Effector memory CD8-positive, alpha-beta T cell (primary cell): Measurements from ENCODE around the gene TNRC6C.
"Not testable (repeated sequence)": the region's sequence is repeated elsewhere in the genome, so short reads cannot be mapped to it uniquely, and the experiment has no call there.

Experiments used
- ATAC-seq: fragments of 150-1000 bp; cut with Tn5 transposase; replicated peaks from 2 replicates; pipeline ENCODE4 v1.10.0; 2021; ENCODE audit warnings: mild to moderate bottlenecking, moderate library complexity
- DNase-seq, 3 experiments: peaks; one replicate each; pipeline ENCODE4 v3.0.0; 2021
- H3K27ac Mint-ChIP-seq, 2 donors: one replicate each; pipeline ENCODE4 v1.8.0; 2022; ENCODE audit warnings: mild to moderate bottlenecking in 2 of 2, mixed read lengths in 2 of 2, moderate library complexity in 2 of 2
- H3K27me3 Mint-ChIP-seq, 2 donors: one replicate each; pipeline ENCODE4 v1.8.0; 2022; ENCODE audit warnings: mixed read lengths in 2 of 2
- H3K36me3 Mint-ChIP-seq: one replicate; pipeline ENCODE4 v1.8.0; 2022; ENCODE audit warnings: mild to moderate bottlenecking, moderate library complexity, mixed read lengths; ENCODE audit not compliant: insufficient read depth
- H3K4me1 Mint-ChIP-seq, 2 donors: one replicate each; pipeline ENCODE4 v1.8.0; 2022; ENCODE audit warnings: low read depth in 2 of 2, mixed read lengths in 2 of 2
- H3K4me3 Mint-ChIP-seq, 2 donors: one replicate each; pipeline ENCODE4 v1.8.0; 2022; ENCODE audit warnings: mild to moderate bottlenecking in 2 of 2, mixed read lengths in 2 of 2, moderate library complexity in 2 of 2
- H3K9me3 Mint-ChIP-seq, 2 donors: one replicate each; pipeline ENCODE4 v1.8.0; 2022; ENCODE audit warnings: mixed read lengths in 2 of 2

The TNRC6C gene

DNA sequence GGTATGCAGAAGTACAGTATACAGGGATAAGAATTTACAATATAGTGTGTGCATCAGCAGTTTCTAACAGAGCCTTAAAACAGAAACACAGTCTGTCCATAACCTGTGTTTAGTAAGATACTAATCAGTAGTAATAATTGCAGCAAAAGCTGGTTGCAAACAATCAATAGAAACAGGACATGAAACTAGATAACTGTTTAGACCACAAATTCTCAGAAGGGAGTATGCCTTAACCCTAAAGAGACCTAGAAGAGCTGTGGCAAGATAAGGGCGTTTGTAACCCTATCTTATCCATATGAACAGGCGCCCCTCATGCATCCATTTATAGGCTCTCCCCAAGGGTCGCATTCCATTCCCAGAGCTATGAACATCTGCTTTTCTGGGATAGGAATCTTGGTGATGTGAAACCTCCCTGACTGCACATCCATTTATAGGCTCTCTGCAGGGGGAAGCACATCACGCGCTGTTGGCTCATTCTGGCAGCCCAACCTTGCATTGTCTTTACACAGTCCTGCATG, 123.9 kb downstream of the TNRC6C start:
- H3K4me1 Mint-ChIP-seq, H3K9me3 Mint-ChIP-seq, H3K27ac Mint-ChIP-seq, H3K4me3 Mint-ChIP-seq, H3K27me3 Mint-ChIP-seq, ATAC-seq, DNase-seq: not testable (repeated sequence)
- H3K36me3 Mint-ChIP-seq: peaks cover 85% of the 10 kb centered on the region

DNA sequence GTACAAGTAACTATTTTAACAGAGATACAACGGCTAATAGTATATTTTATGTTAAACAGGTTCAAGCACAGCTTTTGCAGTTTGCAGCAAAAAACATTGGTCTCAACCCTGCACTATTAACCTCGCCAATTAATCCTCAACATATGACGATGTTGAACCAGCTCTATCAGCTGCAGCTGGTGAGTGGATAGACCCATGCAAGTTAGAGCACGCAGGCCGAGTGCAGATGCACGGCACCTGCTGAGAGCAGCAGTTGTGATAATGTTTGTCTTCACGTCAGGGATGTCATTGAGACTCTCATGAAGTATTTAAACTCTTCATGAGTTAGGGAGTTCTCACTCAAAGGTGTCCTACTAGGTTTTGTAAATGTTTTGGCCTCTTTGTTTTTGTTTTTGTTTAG, 124.5 kb downstream of the TNRC6C start:
- Mint-ChIP-seq H3K36me3 (peaks cover 81% of the 10 kb centered on the region), H3K4me1 (peaks cover 0 to 2% of the 10 kb centered on the region in 2 donors)

DNA sequence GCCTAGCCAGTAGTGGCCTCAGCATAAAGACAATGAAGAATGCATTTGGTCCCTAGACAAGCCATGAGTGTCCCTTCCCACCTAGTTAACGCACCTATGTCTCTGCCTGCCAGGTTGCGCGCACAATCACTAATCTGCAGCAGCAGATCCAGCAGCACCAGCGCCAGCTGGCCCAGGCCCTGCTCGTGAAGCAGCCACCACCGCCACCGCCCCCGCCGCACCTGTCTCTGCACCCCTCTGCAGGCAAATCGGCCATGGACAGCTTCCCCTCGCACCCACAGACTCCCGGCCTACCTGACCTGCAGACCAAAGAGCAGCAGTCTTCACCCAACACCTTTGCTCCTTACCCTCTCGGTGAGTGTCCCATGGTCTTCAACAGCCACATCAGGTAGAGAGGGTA, 128.2 kb downstream of the TNRC6C start:
- Mint-ChIP-seq H3K4me3 (no peak overlapping the region), H3K27me3 (no peaks in the 10 kb centered on the region), H3K9me3 (no peaks in the 10 kb centered on the region), H3K4me1 (peaks cover 0 to 2% of the 10 kb centered on the region in 2 donors), H3K36me3 (peaks cover 81% of the 10 kb centered on the region), H3K27ac (peak overlapping the region in 1 of 2 donors; percentile 22)
- ATAC-seq: no peak
- no peak for DNase-seq

More for the DNA sequence above, 124.5 kb downstream of the TNRC6C start:
- Mint-ChIP-seq H3K27ac (no peak overlapping the region), H3K4me3 (no peak overlapping the region), H3K9me3 (no peaks in the 10 kb centered on the region), H3K27me3 (no peaks in the 10 kb centered on the region)
- DNase-seq (no peak), ATAC-seq (no peak)

DNA sequence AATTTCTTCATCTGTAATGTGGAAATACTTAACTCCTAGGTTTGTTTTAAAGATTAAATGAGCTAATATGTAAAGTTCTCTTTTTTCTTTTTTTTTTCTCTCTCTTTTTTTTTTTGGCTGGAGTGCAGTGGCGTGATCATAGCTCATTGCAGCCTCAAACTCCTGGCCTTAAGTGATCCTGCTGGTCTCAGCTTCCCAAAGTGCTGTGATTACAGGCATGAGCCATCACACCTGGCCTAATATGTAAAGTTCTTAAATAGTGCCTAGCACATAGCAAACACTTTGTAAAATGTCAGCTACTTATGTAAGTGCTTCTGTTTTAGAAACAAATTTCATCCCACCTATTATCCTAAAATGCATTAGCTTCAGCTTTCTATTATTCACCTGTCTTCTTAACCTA, 130.0 kb downstream of the TNRC6C start:
- Mint-ChIP-seq H3K27me3 (no peaks in the 10 kb centered on the region), H3K9me3 (no peaks in the 10 kb centered on the region), H3K4me1 (peaks cover 0 to 2% of the 10 kb centered on the region in 2 donors), H3K4me3 (no peak overlapping the region), H3K36me3 (peaks cover 91% of the 10 kb centered on the region), H3K27ac (peak overlapping the region in 1 of 2 donors; percentile 48)
- DNase-seq: no peak
- ATAC-seq: no peak

DNA sequence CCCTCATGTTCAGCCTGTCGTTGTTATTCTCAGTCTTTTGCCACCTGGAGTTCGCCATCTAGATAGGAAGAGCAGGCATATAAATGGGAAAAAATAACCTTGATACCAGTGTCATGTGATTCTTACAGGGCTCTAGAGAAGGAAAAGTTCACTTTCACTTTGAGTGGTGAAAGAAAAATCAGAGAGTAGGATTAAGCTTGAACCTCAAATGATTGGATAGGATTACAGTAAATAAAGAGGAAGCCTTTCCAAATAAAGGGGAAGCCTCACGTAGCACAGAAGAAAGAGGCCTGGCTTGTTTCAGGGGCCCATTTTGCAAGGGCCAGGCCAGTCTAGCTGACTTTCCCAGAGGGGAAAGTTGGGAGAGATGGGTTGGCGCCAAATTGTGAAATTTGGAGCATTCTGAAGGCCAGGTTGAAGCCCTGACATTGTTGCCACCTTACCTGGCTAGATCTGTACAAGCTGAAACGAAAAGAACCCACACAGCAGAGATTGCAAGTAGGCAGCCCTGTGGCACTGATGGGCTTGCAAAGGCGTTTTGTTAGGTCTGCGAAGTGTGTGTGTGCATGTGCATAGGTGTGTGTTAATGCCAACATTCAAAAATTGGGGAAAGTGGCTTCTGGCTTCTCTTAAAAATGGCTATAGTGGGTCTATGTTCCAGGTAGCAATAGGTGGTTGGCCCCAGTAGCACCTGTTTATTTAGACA, 131.2 kb downstream of the TNRC6C start:
- ATAC-seq (no peak), DNase-seq (no peak)
- H3K27ac Mint-ChIP-seq: peak overlapping the region in 1 of 2 donors; percentile 29
- H3K4me1 Mint-ChIP-seq: peaks cover 0 to 2% of the 10 kb centered on the region in 2 donors
- peaks cover 91% of the 10 kb centered on the region for H3K36me3 Mint-ChIP-seq
- H3K4me3 Mint-ChIP-seq: no peak overlapping the region
- no peaks in the 10 kb centered on the region for H3K27me3 Mint-ChIP-seq
- no peaks in the 10 kb centered on the region for H3K9me3 Mint-ChIP-seq

DNA sequence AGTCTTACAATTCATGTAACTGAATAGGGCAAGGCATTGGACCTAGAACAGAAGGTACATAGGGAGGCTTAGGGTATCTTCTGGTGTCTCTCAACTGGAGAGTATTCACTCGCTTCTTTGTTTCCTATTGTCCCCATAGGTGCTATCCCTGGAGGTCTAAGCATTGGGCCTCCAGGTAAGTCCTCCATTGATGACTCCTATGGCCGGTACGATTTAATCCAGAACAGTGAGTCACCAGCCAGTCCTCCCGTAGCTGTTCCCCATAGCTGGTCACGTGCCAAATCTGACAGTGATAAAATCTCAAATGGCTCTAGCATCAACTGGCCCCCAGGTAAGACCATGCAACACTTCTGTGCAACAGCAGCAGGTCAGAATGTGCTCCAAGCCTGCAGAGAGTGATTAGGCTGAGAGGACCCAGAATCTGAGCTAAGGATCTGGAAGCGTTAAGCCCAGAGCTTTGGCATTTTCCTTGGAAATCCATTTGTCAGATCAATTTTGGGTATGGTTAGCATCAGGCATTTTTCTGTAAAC, 134.4 kb downstream of the TNRC6C start:
- no peak overlapping the region for H3K4me3 Mint-ChIP-seq
- DNase-seq (no peak), ATAC-seq (no peak)
- H3K4me1 Mint-ChIP-seq: no peaks in the 10 kb centered on the region
- H3K27ac Mint-ChIP-seq: no peak overlapping the region
- no peaks in the 10 kb centered on the region for H3K27me3 Mint-ChIP-seq
- H3K36me3 Mint-ChIP-seq: peaks cover 92% of the 10 kb centered on the region
- no peaks in the 10 kb centered on the region for H3K9me3 Mint-ChIP-seq

DNA sequence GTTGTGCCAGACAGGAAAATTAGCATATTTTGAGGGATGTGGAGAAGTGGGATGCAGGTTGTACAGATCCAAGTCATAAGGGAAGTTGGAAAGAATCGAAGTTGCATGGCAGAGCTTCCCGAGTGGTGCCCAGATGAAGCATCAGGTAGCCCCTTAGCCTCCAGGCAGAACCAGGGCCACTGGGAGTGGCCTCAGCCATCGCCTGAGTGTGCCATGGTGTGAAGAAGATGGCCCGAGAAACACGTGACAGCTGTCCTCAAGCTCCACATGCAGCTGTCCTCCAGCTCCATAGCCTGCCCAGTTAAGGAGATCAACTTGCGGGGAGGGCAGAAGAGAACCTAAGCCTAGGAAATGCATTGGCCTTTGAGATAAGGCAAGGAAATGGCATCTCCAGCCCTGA, 136.5 kb downstream of the TNRC6C start:
- Mint-ChIP-seq H3K4me1 (no peaks in the 10 kb centered on the region), H3K27me3 (no peaks in the 10 kb centered on the region), H3K36me3 (peaks cover 86% of the 10 kb centered on the region), H3K9me3 (no peaks in the 10 kb centered on the region), H3K27ac (no peak overlapping the region), H3K4me3 (no peak overlapping the region)
- no peak for ATAC-seq
- DNase-seq: no peak

DNA sequence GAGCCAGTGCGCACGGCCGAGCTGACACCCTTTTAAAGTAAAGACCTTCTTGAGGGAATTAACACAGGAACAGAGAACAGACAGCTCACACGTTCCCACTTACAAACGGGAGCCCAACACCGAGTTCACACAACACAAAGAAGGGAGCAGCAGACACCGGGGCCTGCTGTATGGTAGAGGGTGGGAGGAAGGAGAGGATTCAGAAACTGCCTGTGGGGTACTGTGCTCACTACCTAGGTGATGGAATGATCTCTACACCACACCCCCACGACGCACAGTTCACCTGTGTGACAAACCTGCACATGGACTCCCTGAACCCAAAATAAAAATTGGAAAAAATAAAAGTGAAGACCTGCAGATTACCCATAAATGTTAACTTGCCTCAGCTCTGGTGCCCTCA, 137.6 kb downstream of the TNRC6C start:
- no peaks in the 10 kb centered on the region for H3K27me3 Mint-ChIP-seq
- no peaks in the 10 kb centered on the region for H3K9me3 Mint-ChIP-seq
- H3K4me3 Mint-ChIP-seq: no peak overlapping the region
- DNase-seq (no peak), ATAC-seq (no peak)
- H3K27ac Mint-ChIP-seq: no peak overlapping the region
- peaks cover 86% of the 10 kb centered on the region for H3K36me3 Mint-ChIP-seq
- no peaks in the 10 kb centered on the region for H3K4me1 Mint-ChIP-seq

DNA sequence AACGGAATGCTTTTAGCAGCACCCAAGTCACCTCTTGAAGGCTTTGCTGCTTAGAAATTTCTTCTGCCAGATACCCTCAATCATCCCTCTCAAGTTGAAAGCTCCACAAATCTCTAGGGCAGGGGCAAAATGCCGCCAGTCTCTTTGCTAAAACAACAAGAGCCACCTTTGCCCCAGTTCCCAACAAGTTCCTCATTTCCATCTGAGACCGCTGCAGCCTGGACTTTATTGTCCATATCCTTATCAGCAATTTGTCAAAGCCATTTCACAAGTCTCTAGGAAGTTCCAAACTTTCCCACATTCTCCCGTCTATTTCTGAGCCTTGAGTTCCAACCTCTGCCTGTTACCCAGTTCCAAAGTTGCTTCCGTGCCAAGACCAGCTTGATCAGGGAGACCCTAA, 142.6 kb downstream of the TNRC6C start:
- DNase-seq: no peak
- Mint-ChIP-seq H3K9me3 (no peaks in the 10 kb centered on the region), H3K36me3 (peaks cover 75% of the 10 kb centered on the region), H3K4me1 (no peaks in the 10 kb centered on the region), H3K27ac (peak overlapping the region in 1 of 2 donors; percentile 12), H3K27me3 (no peaks in the 10 kb centered on the region), H3K4me3 (no peak overlapping the region)
- no peak for ATAC-seq

DNA sequence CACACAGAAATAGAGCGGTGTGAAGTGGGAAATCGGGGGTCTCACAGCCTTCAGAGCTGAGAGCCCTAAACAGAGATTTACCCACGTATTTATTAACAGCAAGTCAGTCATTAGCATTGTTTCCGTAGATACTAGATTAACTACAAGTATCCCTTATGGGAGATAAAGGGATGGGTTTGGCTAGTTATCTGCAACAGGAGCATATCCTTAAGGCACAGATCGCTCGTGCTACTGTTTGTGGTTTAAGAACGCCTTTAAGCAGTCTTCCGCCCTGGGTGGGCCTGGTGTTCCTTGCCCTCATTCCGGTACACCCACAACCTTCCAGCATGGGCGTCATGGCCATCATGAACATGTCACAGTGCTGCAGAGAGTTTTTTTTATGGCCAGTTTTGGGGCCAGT, 143.0 kb downstream of the TNRC6C start:
- Mint-ChIP-seq H3K9me3 (no peaks in the 10 kb centered on the region), H3K27ac (peak overlapping the region; percentile 12 to 49), H3K4me3 (no peak overlapping the region), H3K36me3 (peaks cover 74% of the 10 kb centered on the region), H3K27me3 (no peaks in the 10 kb centered on the region), H3K4me1 (no peaks in the 10 kb centered on the region)
- DNase-seq (no peak), ATAC-seq (no peak)

DNA sequence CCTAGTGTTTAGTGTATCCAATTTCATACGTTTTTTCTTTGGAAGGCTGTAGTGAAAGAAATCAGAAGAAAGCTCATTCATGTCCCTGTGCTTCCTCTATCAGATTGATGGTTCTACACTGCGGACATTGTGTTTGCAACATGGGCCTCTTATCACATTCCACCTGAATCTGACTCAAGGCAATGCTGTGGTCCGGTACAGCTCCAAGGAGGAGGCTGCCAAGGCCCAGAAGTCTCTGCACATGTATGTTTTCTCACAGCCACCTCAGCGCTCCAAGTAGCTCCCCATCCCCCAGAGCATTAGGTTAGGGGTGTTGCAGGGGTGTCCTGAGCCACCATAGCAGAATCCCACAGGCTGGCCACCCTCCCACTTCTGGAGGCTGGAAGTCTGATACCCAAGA, 144.8 kb downstream of the TNRC6C start:
- no peak overlapping the region for H3K27ac Mint-ChIP-seq
- no peaks in the 10 kb centered on the region for H3K27me3 Mint-ChIP-seq
- no peak for ATAC-seq
- H3K36me3 Mint-ChIP-seq: peaks cover 64% of the 10 kb centered on the region
- no peak for DNase-seq
- no peak overlapping the region for H3K4me3 Mint-ChIP-seq
- no peaks in the 10 kb centered on the region for H3K9me3 Mint-ChIP-seq
- peaks cover under 1 to 5% of the 10 kb centered on the region in 2 donors for H3K4me1 Mint-ChIP-seq

DNA sequence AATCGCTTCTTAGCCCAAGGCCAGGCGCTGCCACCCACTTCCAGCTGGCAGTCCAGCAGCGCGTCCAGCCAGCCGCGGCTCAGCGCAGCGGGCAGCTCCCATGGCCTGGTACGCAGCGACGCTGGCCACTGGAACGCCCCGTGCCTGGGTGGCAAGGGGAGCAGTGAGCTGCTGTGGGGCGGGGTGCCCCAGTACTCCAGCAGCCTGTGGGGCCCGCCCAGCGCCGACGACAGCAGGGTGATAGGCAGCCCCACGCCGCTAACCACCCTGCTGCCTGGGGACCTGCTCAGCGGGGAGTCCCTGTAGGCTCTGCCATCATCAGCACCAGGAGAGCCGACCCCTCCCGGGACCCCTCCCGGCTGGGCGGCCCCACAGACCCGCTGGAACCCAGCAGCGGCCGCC, 146.0 kb downstream of the TNRC6C start:
- ATAC-seq (no peak), DNase-seq (no peak)
- Mint-ChIP-seq H3K4me1 (peaks cover 5% of the 10 kb centered on the region in 2 donors), H3K9me3 (no peaks in the 10 kb centered on the region), H3K27ac (no peak overlapping the region), H3K27me3 (no peaks in the 10 kb centered on the region), H3K36me3 (peaks cover 63% of the 10 kb centered on the region), H3K4me3 (no peak overlapping the region)

DNA sequence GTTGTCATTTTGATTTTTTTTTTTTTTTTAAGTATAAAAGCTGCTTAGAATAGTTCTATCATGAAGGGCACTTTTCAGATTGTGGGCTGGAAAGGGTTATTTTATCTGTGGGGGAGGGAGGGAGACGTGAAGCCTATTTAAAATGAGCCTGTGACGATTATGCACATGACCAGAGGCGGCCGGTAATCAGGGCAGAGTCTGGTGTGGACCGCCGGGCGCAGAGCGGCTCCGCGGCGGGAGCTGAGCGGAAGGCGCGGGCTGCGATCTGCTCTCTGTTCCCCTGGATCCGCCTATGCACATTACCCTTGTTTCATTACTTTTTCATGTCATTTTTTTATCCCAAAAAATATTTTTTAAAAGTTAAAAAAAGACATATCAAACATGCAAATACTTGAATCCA, 146.6 kb downstream of the TNRC6C start:
- Mint-ChIP-seq H3K27me3 (no peaks in the 10 kb centered on the region), H3K36me3 (peaks cover 65% of the 10 kb centered on the region), H3K4me3 (no peak overlapping the region)

DNA sequence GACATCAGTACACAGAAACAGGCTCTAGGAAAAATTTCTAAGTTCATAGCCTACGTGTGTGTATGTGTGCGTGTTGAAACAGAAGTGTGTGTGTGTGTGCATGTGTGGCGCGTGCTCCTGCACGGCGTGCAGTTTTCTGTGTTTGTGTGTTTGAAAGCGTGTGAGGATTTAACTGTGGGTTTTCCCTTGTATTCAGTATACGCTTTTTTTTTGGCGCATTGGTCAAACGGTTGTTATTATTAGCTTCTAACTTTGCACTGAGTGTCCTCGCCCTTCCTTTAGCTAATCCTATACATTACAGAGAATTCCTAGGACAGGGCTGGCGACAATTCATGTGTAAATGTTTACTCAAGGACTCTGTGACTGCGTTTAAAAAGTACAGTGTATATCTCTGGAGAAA, 147.0 kb downstream of the TNRC6C start:
- Mint-ChIP-seq H3K4me1 (peaks cover 6% of the 10 kb centered on the region in 2 donors), H3K27ac (no peak overlapping the region), H3K9me3 (no peaks in the 10 kb centered on the region), H3K36me3 (peaks cover 65% of the 10 kb centered on the region), H3K4me3 (no peak overlapping the region), H3K27me3 (no peaks in the 10 kb centered on the region)
- ATAC-seq: no peak
- DNase-seq: no peak

More for the DNA sequence above, 146.6 kb downstream of the TNRC6C start:
- ATAC-seq (no peak), DNase-seq (no peak)
- peaks cover 5% of the 10 kb centered on the region in 2 donors for H3K4me1 Mint-ChIP-seq
- H3K9me3 Mint-ChIP-seq: no peaks in the 10 kb centered on the region
- no peak overlapping the region for H3K27ac Mint-ChIP-seq
